ENCODE measurements around the gene PLA2G4F. TPM values are rescaled to one million over a fixed set of nuclear protein-coding genes. Genes with fewer than 3 reads are reported as not detected.

Gene PLA2G4F
- total RNA-seq, 1 donor from 2014 or later = 1.5 TPM

- H3K36me3 Mint-ChIP-seq = peaks cover 53% of the 10 kb centered on the region
- H3K4me3 Mint-ChIP-seq = no peak overlapping the region
- no peak for DNase-seq (ENCODE audit: low spot score in 2 of 2, unreplicated experiment in 2 of 2)
- no peaks in the 10 kb centered on the region for H3K9me3 Mint-ChIP-seq
- H3K4me1 Mint-ChIP-seq = peaks cover 6% of the 10 kb centered on the region
- H3K27ac Mint-ChIP-seq = no peak overlapping the region
- H3K27me3 Mint-ChIP-seq (ENCODE audit: low read depth) = no peaks in the 10 kb centered on the region
- no peak for TF ChIP-seq CTCF (IDR thresholded peaks at IDR 0.05; ENCODE audit: unreplicated experiment)
These were observed 8.7 kb upstream of the PLA2G4F start for GRCh38 chr15:42165106-42165505.

GRCh38 chr15:42163947-42164550 is 7.6 kb upstream of the PLA2G4F start:
- no peaks in the 10 kb centered on the region for H3K9me3 Mint-ChIP-seq
- H3K4me1 Mint-ChIP-seq = peaks cover 6% of the 10 kb centered on the region
- no peak overlapping the region for H3K4me3 Mint-ChIP-seq
- H3K27ac Mint-ChIP-seq = peak overlapping the region; percentile 56
- H3K36me3 Mint-ChIP-seq = peaks cover 48% of the 10 kb centered on the region
- DNase-seq (ENCODE audit: low spot score in 2 of 2, unreplicated experiment in 2 of 2) = peak in 1 of 2 experiments; percentile 13
- H3K27me3 Mint-ChIP-seq (ENCODE audit: low read depth) = no peaks in the 10 kb centered on the region
- TF ChIP-seq CTCF (IDR thresholded peaks at IDR 0.05; ENCODE audit: unreplicated experiment) = no peak

- no peak overlapping the region for H3K4me3 Mint-ChIP-seq
- H3K9me3 Mint-ChIP-seq = no peaks in the 10 kb centered on the region
- H3K4me1 Mint-ChIP-seq = peaks cover 6% of the 10 kb centered on the region
- H3K36me3 Mint-ChIP-seq = peaks cover 52% of the 10 kb centered on the region
- H3K27ac Mint-ChIP-seq = no peak overlapping the region
- no peaks in the 10 kb centered on the region for H3K27me3 Mint-ChIP-seq (ENCODE audit: low read depth)
- TF ChIP-seq CTCF (IDR thresholded peaks at IDR 0.05; ENCODE audit: unreplicated experiment) = no peak
- peak in 1 of 2 experiments; percentile 17 for DNase-seq (ENCODE audit: low spot score in 2 of 2, unreplicated experiment in 2 of 2)
These were observed 6.9 kb upstream of the PLA2G4F start for GRCh38 chr15:42163291-42163690.

- peaks cover 35% of the 10 kb centered on the region for H3K36me3 Mint-ChIP-seq
- DNase-seq (ENCODE audit: low spot score in 2 of 2, unreplicated experiment in 2 of 2) = no peak
- H3K9me3 Mint-ChIP-seq = no peaks in the 10 kb centered on the region
- H3K4me1 Mint-ChIP-seq = peaks cover 18% of the 10 kb centered on the region
- H3K27me3 Mint-ChIP-seq (ENCODE audit: low read depth) = no peaks in the 10 kb centered on the region
- no peak overlapping the region for H3K4me3 Mint-ChIP-seq
- TF ChIP-seq CTCF (IDR thresholded peaks at IDR 0.05; ENCODE audit: unreplicated experiment) = no peak
- H3K27ac Mint-ChIP-seq = no peak overlapping the region
These were observed 3.7 kb upstream of the PLA2G4F start for GRCh38 chr15:42160136-42160535.

GRCh38 chr15:42159381-42160015 is 3.1 kb upstream of the PLA2G4F start:
- H3K27me3 Mint-ChIP-seq (ENCODE audit: low read depth) = no peaks in the 10 kb centered on the region
- H3K36me3 Mint-ChIP-seq = peaks cover 30% of the 10 kb centered on the region
- no peak overlapping the region for H3K4me3 Mint-ChIP-seq
- no peak overlapping the region for H3K27ac Mint-ChIP-seq
- no peaks in the 10 kb centered on the region for H3K9me3 Mint-ChIP-seq
- no peak for DNase-seq (ENCODE audit: low spot score in 2 of 2, unreplicated experiment in 2 of 2)
- H3K4me1 Mint-ChIP-seq = peaks cover 20% of the 10 kb centered on the region
- TF ChIP-seq CTCF (IDR thresholded peaks at IDR 0.05; ENCODE audit: unreplicated experiment) = no peak
